Immature natural killer cell (primary cell): ENCODE results near the gene DVL1. TPM values are rescaled to one million over a fixed set of nuclear protein-coding genes. Genes with fewer than 3 reads are reported as not detected.

Experiments used
- DNase-seq, 3 donors: peaks; one replicate each; pipeline ENCODE4 v3.0.0; 2022; ENCODE audit warnings: mixed read lengths in 1 of 3
- H3K27ac Mint-ChIP-seq, 6 donors: one replicate each; pipeline ENCODE4 v1.8.0; 2020; ENCODE audit warnings: mixed read lengths in 6 of 6, mild to moderate bottlenecking in 5 of 6, inconsistent platforms in 4 of 6, moderate library complexity in 3 of 6
- H3K27me3 Mint-ChIP-seq, 3 donors: one replicate each; pipeline ENCODE4 v1.8.0; 2020 to 2021; ENCODE audit warnings: low read depth in 3 of 3, mild to moderate bottlenecking in 3 of 3, mixed read lengths in 3 of 3, moderate library complexity in 3 of 3, inconsistent platforms in 1 of 3
- H3K36me3 Mint-ChIP-seq, 3 donors: one replicate each; pipeline ENCODE4 v1.8.0; 2020; ENCODE audit warnings: mixed read lengths in 3 of 3, inconsistent platforms in 2 of 3, mild to moderate bottlenecking in 2 of 3
- H3K4me1 Mint-ChIP-seq, 2 donors: one replicate each; pipeline ENCODE4 v1.8.0; 2020; ENCODE audit warnings: inconsistent platforms in 2 of 2, mild to moderate bottlenecking in 2 of 2, mixed read lengths in 2 of 2, moderate library complexity in 1 of 2
- H3K4me3 Mint-ChIP-seq, 5 donors: one replicate each; pipeline ENCODE4 v1.8.0; 2020; ENCODE audit warnings: mild to moderate bottlenecking in 5 of 5, mixed read lengths in 5 of 5, inconsistent platforms in 3 of 5, moderate library complexity in 3 of 5
- H3K9me3 Mint-ChIP-seq, 6 donors: one replicate each; pipeline ENCODE4 v1.8.0; 2020; ENCODE audit warnings: mild to moderate bottlenecking in 6 of 6, mixed read lengths in 6 of 6, inconsistent platforms in 4 of 6, moderate library complexity in 3 of 6
- polyA plus RNA-seq, 3 donors: library from polyadenylated mRNA; unstranded; fragments of 300-500 nt; fragmentation: Illumina TruSeq; gene quantifications; one replicate each; pipeline ENCODE4 v1.2.3, GENCODE V29; 2021

Gene DVL1
- polyA plus RNA-seq, 3 donors from 2014 or later, result 0.78 to 1.5 (median 1.4) TPM

DNA sequence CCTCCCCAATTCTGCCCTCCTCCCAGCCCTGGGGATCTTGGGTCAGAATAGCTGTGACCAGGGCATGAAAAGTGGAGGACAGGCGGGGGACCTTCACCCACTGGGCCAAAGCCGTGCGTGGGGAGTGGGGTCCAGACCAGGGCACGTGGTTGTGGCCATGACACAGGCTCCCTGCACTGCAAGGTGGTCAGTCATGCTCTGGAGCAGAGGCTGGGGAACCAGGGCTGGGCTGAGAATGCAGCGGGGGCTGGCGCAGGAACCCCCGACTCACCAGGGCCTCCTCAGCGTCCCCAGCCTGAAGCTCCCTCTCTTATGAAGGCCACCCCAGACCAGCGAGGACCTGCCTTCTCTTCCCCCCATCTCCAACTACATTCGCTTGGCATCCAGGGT, 2.7 kb downstream of the DVL1 start:
- no peak overlapping the region for H3K27ac Mint-ChIP-seq
- peak overlapping the region in 2 of 5 donors; percentile 53 to 68 for H3K4me3 Mint-ChIP-seq

DNA sequence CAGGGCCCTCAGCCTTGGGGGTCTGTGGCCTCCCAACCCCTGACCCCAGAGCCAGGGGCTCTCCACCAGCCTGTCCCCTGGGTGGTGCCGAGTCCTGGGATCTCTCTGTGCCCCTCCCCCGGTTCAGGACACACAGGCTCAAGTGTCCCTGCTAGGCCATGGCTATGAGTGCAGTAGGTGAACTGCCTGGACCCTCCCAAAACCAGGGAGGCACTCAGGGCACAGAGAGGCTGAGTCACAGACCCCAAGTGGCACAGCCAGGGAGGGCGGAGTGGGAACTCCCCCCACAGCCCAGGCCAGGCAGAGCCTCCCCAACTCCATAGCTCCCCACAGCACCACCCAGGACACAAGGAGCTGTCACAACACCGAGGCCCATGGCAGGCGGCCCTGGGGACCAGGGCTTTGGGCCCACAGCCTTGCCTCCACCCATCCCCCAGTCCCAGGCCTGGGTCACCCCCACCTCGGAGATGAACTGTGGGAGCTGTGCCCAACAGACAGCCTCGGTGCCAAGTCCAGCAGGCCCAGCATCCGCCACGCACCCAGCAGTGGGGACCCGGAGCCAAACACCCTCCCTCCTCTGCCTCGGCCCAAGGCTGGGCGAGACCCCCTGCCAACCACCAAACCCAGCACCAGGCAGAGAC, 3.2 kb downstream of the DVL1 start:
- no peaks in the 10 kb centered on the region for H3K9me3 Mint-ChIP-seq
- no peak overlapping the region for H3K4me3 Mint-ChIP-seq
- H3K4me1 Mint-ChIP-seq, result peaks cover 0 to 15% of the 10 kb centered on the region in 2 donors
- peaks cover 0 to 2% (median 2%) of the 10 kb centered on the region in 3 donors for H3K27me3 Mint-ChIP-seq
- peaks cover 0 to 3% (median 0%) of the 10 kb centered on the region in 3 donors for H3K36me3 Mint-ChIP-seq
- no peak overlapping the region for H3K27ac Mint-ChIP-seq
- DNase-seq, result no peak

More for the DNA sequence above, 2.7 kb downstream of the DVL1 start:
- no peaks in the 10 kb centered on the region for H3K36me3 Mint-ChIP-seq
- H3K4me1 Mint-ChIP-seq, result peaks cover 0 to 14% of the 10 kb centered on the region in 2 donors
- no peak for DNase-seq
- no peaks in the 10 kb centered on the region for H3K9me3 Mint-ChIP-seq
- H3K27me3 Mint-ChIP-seq, result peaks cover 0 to 2% (median 0%) of the 10 kb centered on the region in 3 donors

- no peak for DNase-seq
- peaks cover 0 to 18% of the 10 kb centered on the region in 2 donors for H3K4me1 Mint-ChIP-seq
- H3K27ac Mint-ChIP-seq, result no peak overlapping the region
- H3K4me3 Mint-ChIP-seq, result no peak overlapping the region
- H3K27me3 Mint-ChIP-seq, result peaks cover 0 to 2% (median 2%) of the 10 kb centered on the region in 3 donors
- H3K36me3 Mint-ChIP-seq, result peaks cover 0 to 5% (median 0%) of the 10 kb centered on the region in 3 donors
- no peaks in the 10 kb centered on the region for H3K9me3 Mint-ChIP-seq
Measured at GRCh38 chr1:1345384-1345783, 3.8 kb downstream of the DVL1 start.

DNA sequence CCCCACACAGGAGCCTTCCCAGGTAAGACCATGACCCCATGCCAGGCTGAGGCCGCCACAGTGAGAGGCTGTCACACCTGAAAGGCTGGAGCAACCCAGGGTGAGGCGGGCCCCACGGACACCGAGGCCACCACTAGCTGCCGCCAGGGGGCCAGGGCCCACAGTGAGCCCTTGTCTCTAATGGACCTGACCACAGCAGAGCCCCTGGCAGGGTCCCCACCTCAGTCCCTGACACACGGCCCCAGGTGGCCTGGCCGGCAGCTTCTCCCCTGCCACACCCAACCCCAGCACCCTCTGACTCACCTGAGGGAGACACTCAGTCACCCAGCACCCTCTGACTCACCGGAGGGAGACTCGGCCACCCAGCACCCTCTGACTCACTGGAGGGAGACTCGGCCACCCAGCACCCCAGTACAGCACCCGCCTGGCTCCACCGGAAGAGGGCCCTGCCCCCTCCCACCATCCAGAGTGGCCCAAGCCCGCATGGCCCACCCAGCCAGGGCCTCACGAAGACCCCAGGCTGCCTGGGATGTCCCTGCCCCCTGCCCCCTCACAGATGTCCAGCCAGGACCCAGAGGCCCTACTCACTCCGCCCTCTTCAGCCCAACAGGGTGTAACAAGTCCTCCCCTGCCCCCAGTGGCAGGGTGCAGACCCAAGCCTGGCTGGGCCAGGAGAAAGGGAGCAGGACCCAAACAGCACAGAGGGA, 4.4 kb downstream of the DVL1 start:
- Mint-ChIP-seq H3K27me3 (peaks cover under 1 to 2% (median 2%) of the 10 kb centered on the region in 3 donors), H3K9me3 (no peaks in the 10 kb centered on the region), H3K36me3 (peaks cover 0 to 5% (median 0%) of the 10 kb centered on the region in 3 donors), H3K4me3 (no peak overlapping the region), H3K4me1 (peaks cover 0 to 18% of the 10 kb centered on the region in 2 donors), H3K27ac (no peak overlapping the region)
- DNase-seq, result no peak

DNA sequence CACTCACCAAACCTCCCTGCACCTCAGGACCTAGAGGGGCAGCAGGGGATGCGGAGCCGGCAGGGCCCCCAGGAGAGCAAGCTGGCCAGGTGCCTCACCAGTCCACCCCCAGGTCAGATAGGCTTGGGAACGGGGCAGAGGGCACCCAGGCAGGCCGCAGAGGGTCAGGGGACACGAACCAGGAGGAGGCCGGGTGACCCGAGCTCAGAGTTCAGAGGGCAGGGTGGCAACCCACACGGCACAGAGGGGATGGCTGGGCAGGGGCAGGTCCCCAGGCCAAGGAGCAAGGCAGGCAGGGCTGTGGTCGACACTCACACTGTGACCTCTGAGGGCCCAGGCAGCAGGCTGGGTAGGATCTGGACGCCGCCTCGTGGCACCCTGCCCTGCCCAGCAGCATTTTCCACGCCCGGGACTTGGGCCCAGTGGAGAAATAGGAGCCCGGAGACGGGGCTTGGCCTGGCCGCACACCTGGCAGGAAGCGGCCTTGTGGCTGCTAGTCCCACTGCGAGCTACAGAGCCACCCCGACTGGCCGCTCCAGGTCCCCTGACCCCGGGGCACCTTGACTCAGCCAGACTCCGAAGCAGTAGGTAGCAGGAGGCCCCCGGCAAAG, 5.3 kb downstream of the DVL1 start:
- Mint-ChIP-seq H3K4me1 (peaks cover 0 to 18% of the 10 kb centered on the region in 2 donors), H3K27me3 (peaks cover 2 to 3% (median 2%) of the 10 kb centered on the region in 3 donors), H3K36me3 (peaks cover 0 to 5% (median 0%) of the 10 kb centered on the region in 3 donors), H3K9me3 (no peaks in the 10 kb centered on the region), H3K4me3 (no peak overlapping the region), H3K27ac (no peak overlapping the region)
- no peak for DNase-seq

- no peak overlapping the region for H3K27ac Mint-ChIP-seq
- peaks cover 0 to 3% (median 2%) of the 10 kb centered on the region in 3 donors for H3K27me3 Mint-ChIP-seq
- no peak overlapping the region for H3K4me3 Mint-ChIP-seq
- peaks cover 0 to 13% of the 10 kb centered on the region in 2 donors for H3K4me1 Mint-ChIP-seq
- no peak for DNase-seq
- peaks cover 0 to 5% (median 0%) of the 10 kb centered on the region in 3 donors for H3K36me3 Mint-ChIP-seq
- H3K9me3 Mint-ChIP-seq, result no peaks in the 10 kb centered on the region
Measured at GRCh38 chr1:1342584-1343115, 6.6 kb downstream of the DVL1 start.

DNA sequence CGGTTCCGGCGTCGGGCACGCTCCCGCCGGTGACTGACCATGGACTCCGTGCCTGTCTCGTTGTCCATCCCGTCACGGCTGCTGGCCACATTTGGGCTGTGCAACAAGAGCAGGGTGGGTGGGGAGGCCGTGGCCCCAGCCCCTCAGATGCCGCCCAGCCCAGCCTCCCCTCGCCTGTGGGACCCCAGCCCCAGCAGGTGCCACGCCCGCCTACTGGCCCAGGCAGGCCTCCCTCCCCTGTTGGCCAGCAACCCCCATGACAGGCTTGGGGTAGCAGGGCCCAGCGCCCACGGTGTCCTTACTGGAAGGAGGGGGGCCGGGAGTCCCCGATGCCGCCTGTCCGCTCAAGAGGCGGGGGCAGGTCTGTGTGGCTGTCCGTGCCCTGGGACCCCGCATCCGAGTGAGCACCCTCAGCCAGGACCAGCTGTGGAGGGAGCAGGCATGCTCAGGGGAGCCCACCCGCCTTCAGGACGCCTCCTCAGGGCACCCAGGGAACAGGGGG, 7.1 kb downstream of the DVL1 start:
- Mint-ChIP-seq H3K27me3 (peaks cover 0 to 3% (median 2%) of the 10 kb centered on the region in 3 donors), H3K9me3 (no peaks in the 10 kb centered on the region), H3K27ac (no peak overlapping the region), H3K4me3 (no peak overlapping the region), H3K4me1 (peaks cover 0 to 9% of the 10 kb centered on the region in 2 donors), H3K36me3 (peaks cover 0 to 5% (median 0%) of the 10 kb centered on the region in 3 donors)
- no peak for DNase-seq

DNA sequence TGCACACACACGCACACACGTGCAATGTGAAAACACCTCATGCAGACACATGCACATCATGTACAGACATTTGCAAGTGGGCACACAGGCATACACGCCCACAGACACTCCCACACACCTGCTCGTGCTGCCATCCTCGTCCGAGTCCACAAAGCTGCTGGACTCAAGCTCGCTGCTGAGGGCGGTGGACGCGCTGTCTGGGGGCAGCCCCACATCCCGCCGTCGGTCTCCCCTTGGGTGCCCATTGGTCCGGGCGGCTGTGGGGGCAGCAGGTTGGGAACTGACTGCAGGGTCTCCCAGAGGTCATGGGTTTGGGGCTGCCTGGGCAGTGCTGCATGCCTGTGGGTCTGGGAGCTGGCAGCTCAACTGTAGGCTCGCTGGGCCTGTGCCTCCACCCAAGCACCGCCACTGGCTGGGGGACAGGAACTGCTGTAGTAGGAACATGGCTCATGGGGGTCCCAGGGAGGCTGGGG, 7.6 kb downstream of the DVL1 start:
- Mint-ChIP-seq H3K27me3 (peaks cover 0 to 3% (median 2%) of the 10 kb centered on the region in 3 donors), H3K4me3 (no peak overlapping the region), H3K4me1 (peaks cover 0 to 4% of the 10 kb centered on the region in 2 donors), H3K27ac (no peak overlapping the region), H3K9me3 (no peaks in the 10 kb centered on the region), H3K36me3 (peaks cover 0 to 5% (median 0%) of the 10 kb centered on the region in 3 donors)
- DNase-seq, result no peak

DNA sequence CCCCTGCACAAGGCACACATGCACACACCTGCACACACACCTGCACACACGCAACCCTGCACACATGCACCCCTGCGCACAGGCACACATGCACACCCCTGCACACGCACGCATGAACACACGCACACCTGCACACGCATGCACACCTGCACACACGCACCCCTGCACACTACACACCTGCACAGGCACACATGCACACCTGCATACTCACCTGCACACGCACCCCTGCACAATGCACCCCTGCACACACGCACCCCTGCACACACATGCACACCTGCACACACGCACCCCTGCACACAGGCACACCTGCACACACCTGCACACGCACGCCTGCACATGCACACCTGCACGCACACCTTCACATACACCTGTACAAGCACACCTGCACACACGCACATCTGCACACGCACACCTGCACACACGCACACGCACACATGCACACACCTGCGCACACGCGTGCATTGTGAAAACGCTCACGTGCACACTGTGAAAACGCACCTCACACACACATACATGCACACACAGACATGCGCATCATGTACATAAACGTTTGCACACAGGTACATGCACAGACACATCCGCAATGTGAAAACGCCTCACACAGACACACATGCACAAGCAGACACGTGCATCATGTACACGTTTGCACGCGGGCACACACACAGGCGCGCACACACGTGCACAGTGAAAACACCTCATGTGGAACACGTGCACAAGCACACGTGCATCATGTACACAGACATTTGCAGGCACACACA, 8.2 kb downstream of the DVL1 start:
- H3K27me3 Mint-ChIP-seq, result peaks cover 0 to 3% (median 2%) of the 10 kb centered on the region in 3 donors
- DNase-seq, result no peak
- H3K4me3 Mint-ChIP-seq, result no peak overlapping the region
- no peaks in the 10 kb centered on the region for H3K9me3 Mint-ChIP-seq
- peaks cover 0 to 4% of the 10 kb centered on the region in 2 donors for H3K4me1 Mint-ChIP-seq
- no peak overlapping the region for H3K27ac Mint-ChIP-seq
- peaks cover 0 to 5% (median 0%) of the 10 kb centered on the region in 3 donors for H3K36me3 Mint-ChIP-seq

DNA sequence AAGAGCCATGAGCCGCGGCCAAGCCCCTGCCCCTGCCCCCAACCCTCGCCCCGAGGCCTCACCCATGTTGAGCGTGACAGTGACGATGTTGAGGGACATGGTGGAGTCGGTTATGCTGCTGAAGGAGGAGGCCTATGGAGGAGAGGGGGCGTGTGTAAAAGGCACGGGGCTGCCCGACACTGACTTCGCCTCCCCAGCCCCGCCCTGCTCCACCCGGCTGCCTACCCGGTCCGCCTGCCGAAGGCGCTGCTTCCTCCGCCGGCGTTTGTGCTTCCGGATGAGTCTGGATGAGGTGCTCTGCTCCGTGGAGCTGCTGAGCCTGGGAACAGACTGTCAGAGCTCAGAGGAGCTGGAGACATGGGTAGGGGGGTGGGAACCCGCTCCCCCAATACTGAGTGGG, 9.0 kb downstream of the DVL1 start:
- H3K27ac Mint-ChIP-seq, result no peak overlapping the region
- peaks cover 0 to 5% (median 0%) of the 10 kb centered on the region in 3 donors for H3K36me3 Mint-ChIP-seq
- peaks cover 0 to 4% of the 10 kb centered on the region in 2 donors for H3K4me1 Mint-ChIP-seq
- H3K9me3 Mint-ChIP-seq, result no peaks in the 10 kb centered on the region
- H3K4me3 Mint-ChIP-seq, result no peak overlapping the region
- peaks cover 0 to 3% (median 2%) of the 10 kb centered on the region in 3 donors for H3K27me3 Mint-ChIP-seq
- DNase-seq, result no peak

DNA sequence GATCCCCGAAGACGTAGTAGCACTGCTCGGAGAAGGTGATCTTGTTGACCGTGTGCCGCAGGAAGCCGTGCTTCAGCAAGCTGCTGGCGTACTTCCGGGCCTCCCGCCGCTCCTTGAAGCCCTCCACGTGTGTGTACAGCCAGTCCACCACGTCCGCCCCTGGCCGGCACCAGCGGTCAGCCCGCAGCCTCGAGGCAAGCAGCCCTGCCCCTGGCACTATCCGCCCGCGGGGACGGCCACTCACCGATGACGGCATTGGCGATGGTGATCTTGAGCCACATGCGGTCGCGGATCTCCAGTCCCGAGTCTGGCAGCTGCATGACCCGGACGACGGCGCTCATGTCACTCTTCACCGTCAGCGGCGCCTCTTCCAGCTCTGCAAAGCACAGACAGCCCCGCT, 10.9 kb downstream of the DVL1 start:
- no peak for DNase-seq
- Mint-ChIP-seq H3K4me3 (no peak overlapping the region), H3K36me3 (peaks cover 0 to 5% (median 0%) of the 10 kb centered on the region in 3 donors), H3K27ac (no peak overlapping the region), H3K9me3 (no peaks in the 10 kb centered on the region), H3K27me3 (peaks cover 0 to 5% (median 2%) of the 10 kb centered on the region in 3 donors), H3K4me1 (peaks cover 0 to 4% of the 10 kb centered on the region in 2 donors)

- no peaks in the 10 kb centered on the region for H3K9me3 Mint-ChIP-seq
- peaks cover 0 to 5% (median 2%) of the 10 kb centered on the region in 3 donors for H3K27me3 Mint-ChIP-seq
- DNase-seq, result no peak
- H3K4me3 Mint-ChIP-seq, result no peak overlapping the region
- peaks cover 0 to 4% of the 10 kb centered on the region in 2 donors for H3K4me1 Mint-ChIP-seq
- peaks cover 0 to 5% (median 0%) of the 10 kb centered on the region in 3 donors for H3K36me3 Mint-ChIP-seq
- no peak overlapping the region for H3K27ac Mint-ChIP-seq
Measured at GRCh38 chr1:1337793-1338147, 11.4 kb downstream of the DVL1 start.
